HUDEP-2 (cell line): ENCODE results near the gene GATAD2A.

Experiments
- DNase-seq, 76 experiments: peaks; one replicate each; lab custom pipeline; 2025; ENCODE audit not compliant: unreplicated experiment in 76 of 76; lab: John Stamatoyannopoulos, UW

GATAD2A gene

DNA sequence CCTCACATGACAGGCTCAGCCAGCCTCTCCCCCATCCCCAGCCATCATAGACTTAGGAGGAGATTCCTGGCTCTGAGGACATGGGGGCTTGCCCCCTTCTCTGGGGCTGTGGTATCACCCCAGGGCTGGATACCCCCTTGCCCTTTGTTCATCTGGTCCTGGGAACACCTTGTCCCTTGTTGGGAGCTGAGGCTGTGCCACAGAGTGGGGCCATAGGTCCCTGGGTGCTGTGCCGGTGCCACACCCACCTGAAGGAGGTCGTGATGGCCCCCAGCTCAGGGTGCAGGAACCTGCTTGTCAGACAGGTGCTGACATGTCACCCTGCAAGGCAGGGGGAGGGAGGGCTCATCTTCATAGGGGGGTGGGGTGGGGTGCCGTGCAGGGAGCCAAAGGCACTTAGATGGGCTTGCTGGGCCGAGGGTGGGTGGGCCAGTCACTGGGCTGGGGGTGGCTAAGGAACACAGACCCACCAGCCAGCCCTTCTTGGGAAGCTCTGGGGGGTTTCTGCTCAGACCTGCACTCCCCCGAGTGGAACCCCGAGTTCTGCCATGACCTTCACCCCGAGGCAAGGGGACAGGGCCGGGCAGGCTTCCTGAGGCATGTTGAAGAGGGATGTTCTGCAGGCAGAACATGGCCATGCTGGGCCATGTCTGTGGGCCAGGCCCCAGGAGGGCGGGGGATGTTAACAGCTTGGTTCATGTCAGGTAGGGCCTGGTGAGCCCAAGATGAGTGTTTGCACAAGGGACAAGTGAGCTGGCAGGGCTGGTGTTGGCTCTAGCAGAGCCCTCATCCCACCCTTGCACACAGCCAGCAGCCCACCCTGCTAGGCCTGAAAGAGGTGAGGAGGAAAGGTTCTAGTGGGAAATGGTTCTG is 81.8 kb downstream of the GATAD2A start:
- no peak for DNase-seq

GRCh38 chr19:19487950-19488874 is 82.7 kb downstream of the GATAD2A start:
- DNase-seq: peak in 74 of 76 experiments; percentile 25 to 89 (median 75)

GRCh38 chr19:19488875-19489690 is 83.6 kb downstream of the GATAD2A start:
- peak in 75 of 76 experiments; percentile 50 to 98 (median 91) for DNase-seq

DNA sequence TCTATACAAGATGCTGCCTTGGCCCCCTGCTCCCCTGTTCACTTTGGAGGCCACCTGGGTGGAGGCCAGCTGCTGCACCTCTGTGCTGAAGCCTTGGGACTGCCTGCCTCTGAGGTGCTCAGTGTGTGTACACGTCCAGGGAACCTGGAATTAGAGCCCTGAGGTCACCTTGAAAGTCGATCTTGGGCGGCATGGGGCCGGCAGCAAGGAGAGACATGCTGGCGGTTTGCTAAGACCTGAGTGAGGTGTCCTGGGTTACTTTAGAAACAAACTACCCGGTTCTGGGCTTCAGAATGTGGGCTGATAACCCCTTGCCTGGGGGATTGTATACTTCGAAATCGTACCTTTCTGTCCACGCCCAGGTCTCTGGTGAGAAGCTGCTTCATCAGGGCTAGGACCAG is 84.3 kb downstream of the GATAD2A start:
- peak in 2 of 76 experiments; percentile 56 to 71 for DNase-seq

DNA sequence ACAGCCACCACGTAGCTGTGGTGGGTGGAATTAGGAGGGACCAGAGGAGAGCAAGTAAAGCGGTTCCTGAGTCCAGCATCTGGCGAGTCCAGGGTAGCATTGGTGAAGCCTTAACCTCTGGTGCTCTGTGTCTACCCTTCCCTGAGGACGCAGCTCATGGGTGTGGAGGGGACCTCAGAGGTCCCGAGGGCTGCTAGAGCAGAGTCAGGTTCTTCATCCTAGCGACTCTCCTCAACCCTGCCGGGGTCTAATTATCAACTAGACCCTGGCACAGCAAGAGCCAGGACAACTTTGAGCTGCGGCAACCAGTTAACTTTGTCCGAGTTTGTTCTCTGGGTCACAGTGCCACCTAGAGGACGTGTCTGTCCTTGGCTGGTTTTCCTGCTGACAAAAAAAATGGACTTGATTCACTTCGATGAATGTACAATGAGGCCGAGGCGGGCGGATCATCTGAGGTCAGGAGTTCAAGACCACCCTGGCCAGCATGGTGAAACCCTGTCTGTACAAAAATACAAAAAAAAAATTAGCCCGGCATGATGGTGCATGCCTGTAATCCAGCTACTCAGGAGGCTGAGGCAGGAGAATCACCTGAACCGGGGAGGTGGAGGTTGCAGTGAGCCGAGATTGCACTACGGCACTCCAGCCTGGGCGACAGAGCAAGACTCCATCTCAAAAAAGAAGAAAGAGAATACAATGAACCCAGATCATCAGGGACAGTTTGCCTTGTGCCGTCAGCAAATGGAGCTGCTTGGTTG is 84.9 kb downstream of the GATAD2A start:
- peak in 70 of 76 experiments; percentile 22 to 86 (median 70) for DNase-seq

GRCh38 chr19:19491321-19492025 is 86.0 kb downstream of the GATAD2A start:
- no peak for DNase-seq

- no peak for DNase-seq
Observed at GRCh38 chr19:19492026-19492610, 86.6 kb downstream of the GATAD2A start.

- DNase-seq: peak in 11 of 76 experiments; percentile 13 to 29 (median 18)
Observed at GRCh38 chr19:19493841-19494546, 88.5 kb downstream of the GATAD2A start.

GRCh38 chr19:19495614-19496603 is 90.4 kb downstream of the GATAD2A start:
- no peak for DNase-seq

DNA sequence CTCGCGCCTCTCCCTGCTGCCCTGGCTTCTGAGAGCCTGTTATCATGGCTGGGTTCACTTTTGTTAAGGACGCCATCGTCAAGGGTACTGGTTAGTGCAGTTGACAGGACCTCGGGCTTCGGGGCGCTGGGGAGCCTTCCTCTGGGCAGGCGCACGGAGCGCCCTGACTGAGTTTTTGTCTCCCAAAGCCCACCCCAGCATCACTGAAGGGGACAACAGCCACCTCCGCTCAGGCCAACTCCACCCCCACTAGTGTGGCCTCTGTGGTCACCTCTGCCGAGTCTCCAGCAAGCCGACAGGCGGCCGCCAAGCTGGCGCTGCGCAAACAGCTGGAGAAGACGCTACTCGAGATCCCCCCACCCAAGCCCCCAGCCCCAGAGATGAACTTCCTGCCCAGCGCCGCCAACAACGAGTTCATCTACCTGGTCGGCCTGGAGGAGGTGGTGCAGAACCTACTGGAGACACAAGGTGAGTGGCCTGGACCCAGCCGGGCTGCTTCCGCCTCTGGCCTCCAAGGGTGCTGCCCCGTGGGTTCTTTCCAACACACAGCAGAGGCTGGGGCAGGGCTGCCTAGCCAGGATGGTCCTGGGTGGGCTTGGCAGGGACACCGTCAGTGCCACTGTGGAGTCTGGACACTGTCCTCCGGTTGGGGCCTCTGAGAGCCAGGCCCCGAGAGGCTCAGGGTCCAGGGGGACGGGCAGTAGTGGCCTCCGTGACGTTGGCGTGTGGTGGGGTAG is 92.9 kb downstream of the GATAD2A start:
- no peak for DNase-seq

- no peak for DNase-seq
Observed at GRCh38 chr19:19499272-19499995, 94.0 kb downstream of the GATAD2A start.

- no peak for DNase-seq
Observed at GRCh38 chr19:19500975-19501644, 95.6 kb downstream of the GATAD2A start.

- no peak for DNase-seq
Observed at GRCh38 chr19:19501798-19502197, 96.3 kb downstream of the GATAD2A start.

GRCh38 chr19:19502281-19502680 is 96.8 kb downstream of the GATAD2A start:
- DNase-seq: no peak
